HG02884 (cell line): ENCODE measurements around the gene NCKAP5.

ENCODE experiments used
- ATAC-seq: cut with Tn5 transposase; IDR thresholded peaks from one replicate; pipeline ENCODE4 v1.9.1; 2021; ENCODE audit warnings: mild to moderate bottlenecking, moderate library complexity; ENCODE audit not compliant: unreplicated experiment

The NCKAP5 gene

DNA sequence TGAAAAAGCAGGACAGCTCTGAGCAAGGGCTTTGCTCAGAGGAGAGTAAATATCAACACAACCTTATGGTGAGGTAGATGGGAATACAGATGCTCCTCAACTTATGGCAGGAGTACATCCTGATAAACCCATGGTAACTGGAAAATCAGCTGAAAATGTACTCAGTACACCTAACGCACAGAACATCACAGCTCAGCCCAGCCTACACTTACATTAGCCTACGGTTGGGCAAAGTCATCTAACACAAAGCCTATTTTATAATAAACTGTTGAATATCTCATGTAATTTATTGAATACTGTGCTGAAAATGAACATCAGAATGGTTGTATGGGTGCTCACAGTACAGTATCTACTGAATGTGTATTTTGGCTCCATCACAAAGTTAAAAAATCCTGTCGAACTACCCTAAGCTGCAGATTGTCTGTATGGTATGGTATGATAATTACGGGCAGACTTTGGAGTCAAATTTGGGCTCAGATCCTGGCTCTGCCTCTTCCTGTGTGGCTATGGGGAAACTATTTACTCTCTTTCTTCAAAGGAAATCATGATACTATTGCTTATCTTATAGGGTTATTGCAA, 778.0 kb downstream of the NCKAP5 start:
- no peak for ATAC-seq

DNA sequence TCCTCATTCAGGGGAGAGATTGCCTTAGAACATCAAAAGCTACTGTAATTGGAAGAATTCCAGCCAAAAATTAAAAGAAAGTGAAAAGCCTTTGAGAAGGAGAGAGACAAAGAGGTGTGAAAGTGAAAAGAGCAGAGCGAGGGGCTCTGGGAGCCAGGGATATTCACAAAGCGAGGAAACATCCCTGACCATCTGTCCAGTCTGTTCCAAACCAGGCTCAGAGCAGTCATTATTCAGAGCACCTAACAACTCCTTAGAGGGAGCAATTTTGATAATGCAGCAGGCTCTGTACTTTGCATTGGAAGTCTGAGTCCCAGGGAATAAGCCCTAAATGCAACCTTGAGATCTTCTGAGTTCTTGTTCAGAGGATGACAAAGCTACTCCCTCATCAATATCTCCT, 779.2 kb downstream of the NCKAP5 start:
- no peak for ATAC-seq

DNA sequence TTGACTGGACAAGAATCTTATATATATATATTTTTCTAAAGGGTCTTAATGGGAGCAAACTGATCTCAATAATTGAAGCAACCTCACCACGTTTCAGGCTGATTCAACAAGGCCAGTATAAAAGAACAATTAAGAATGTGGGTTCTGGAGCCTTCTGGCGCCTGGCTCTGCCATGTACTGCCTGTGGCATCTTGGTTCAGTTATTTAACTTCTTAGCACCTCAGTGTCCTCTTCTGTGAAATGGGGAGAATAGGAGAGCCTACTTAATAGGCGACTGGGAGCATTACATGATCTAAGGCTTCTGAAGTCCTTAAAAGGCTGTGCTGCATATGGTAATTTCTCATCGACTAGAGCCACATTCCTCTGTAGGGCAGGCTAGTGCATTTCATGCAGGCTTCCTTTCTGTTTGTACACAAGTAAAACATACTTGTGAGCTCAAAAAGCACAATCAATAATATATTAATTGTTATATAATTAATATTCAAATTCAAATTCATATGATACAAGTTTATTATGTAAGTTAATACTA, 779.9 kb downstream of the NCKAP5 start:
- no peak for ATAC-seq

DNA sequence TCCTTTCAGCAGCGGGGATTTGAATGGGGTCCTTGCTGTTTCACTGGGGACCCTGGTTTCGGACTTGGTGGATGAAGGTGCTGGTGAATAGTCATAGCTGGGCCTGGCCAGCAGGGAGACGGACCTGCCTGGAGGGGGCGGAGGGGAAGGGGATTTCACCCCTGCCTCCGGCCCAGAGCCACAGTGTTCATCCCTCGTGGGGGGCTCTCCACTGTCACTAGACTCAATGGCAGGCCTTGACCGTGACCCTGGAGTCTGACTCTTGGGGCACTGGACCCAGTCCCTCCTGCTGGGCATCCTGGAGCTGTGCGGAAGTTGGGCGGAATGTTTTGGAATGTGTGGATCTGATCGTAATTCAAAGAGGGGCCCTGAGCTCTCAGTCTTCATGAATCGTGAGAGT, 784.4 kb downstream of the NCKAP5 start:
- ATAC-seq = no peak

GRCh38 chr2:132782176-132782783, 786.0 kb downstream of the NCKAP5 start:
- ATAC-seq = no peak

- no peak for ATAC-seq
These were observed 787.6 kb downstream of the NCKAP5 start for GRCh38 chr2:132780651-132781050.

- no peak for ATAC-seq
These were observed 789.0 kb downstream of the NCKAP5 start for GRCh38 chr2:132779206-132779721.

GRCh38 chr2:132776287-132776686, 792.0 kb downstream of the NCKAP5 start:
- ATAC-seq = no peak

DNA sequence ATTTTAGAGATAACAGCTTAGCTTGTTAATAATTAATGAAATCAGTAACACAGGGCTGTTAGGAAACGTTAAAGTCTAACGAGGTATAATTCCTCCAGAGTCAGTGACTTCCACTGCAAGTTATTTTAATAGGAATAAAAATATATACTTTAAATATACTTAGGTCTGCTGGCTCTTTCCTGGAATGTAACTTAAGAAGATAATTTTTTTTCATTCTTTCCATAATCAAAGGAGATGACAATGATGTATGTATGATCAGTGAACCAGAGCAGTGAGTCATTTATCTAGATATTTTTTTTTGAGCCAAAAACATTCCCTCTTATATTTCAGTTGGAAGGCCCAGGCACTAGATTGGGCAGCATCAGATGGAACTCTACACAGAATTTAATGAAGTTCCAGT, 794.1 kb downstream of the NCKAP5 start:
- no peak for ATAC-seq

- ATAC-seq = no peak
These were observed 794.9 kb downstream of the NCKAP5 start for GRCh38 chr2:132773331-132773730.

DNA sequence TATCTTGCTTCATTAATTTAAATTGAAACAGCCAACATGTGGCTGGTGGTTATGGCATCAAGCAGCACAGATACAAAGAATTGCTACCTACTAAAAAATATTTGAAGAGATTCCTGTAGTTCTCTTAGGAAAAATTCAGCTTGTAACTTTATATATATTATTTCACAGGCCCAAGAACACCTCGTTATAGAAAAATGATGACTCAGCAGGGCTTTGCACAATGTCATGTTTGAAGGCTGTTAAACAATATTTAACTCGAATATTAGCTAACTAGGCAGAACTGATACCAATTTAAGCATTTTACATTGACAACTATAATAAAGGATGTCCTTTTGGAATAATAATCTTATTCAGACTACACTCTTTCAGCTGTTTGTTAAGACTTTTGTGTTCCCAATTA, 795.9 kb downstream of the NCKAP5 start:
- no peak for ATAC-seq

GRCh38 chr2:132766573-132766972, 801.7 kb downstream of the NCKAP5 start:
- ATAC-seq = no peak

DNA sequence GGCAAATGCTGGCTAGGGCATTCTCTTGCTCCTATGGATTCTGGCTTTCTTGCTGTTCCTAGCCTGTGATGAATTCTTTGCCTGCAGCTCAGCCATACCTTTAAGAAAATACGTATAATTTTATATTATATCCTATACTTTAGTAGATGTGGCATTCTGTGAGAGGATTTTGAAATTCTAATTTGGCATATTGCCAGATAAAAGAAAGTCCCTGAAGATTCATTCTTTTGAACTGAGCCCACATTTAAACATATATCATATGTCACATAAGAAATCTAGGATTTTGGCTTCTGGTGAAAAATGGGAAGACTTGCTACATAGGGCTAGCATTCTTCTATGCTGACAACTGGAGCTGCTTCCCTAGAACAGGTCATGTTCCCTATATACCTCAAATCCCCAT, 806.8 kb downstream of the NCKAP5 start:
- ATAC-seq = no peak

GRCh38 chr2:132760971-132761370, 807.3 kb downstream of the NCKAP5 start:
- no peak for ATAC-seq

- ATAC-seq = peak; percentile 56
These were observed 807.9 kb downstream of the NCKAP5 start for GRCh38 chr2:132760405-132760804.

DNA sequence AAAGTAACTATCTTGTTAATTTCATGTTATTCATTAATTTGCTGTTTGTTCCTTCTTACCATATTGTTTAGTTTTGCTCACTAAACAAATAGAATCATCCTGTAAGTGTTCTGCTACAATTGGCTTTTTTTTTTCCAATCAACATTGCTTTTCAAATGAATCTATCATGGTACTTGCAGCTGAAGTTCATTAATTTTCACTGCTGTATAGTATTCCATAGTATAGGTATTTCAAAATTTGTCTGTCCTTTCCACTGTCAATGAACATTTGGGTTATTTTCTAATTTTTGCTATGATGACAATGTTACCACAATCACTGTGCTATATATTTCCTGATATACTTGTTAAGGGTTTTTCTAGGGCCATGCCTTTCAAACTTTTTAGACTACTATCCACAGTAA, 809.3 kb downstream of the NCKAP5 start:
- ATAC-seq = no peak

- no peak for ATAC-seq
These were observed 810.6 kb downstream of the NCKAP5 start for GRCh38 chr2:132757676-132758075.

DNA sequence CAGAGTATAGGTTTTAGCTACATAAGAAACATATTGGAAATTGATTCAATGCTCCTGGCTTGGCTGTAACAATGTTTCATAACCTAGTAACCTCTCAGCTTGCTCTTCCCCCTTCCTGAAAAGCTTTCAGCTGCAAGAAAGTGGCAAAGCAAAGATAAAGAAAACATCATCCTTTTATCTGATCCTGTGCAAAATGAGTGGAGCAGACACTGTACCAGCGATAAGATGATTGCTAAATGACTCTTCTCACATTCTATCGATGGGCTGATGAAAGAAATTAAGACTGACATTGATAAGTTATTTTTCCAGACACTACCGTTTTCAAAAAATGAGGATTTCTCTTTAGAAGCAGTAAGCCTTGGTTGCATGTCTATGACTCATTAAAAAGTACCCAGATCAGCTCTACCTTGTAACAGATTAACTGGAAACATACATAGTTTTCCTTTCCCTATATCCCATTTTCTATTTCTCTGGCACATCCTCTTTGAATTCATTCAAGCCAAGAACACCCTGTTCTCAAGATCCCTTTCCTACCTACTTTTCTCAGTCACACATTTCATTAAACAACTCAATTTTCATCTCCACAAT, 811.2 kb downstream of the NCKAP5 start:
- no peak for ATAC-seq

DNA sequence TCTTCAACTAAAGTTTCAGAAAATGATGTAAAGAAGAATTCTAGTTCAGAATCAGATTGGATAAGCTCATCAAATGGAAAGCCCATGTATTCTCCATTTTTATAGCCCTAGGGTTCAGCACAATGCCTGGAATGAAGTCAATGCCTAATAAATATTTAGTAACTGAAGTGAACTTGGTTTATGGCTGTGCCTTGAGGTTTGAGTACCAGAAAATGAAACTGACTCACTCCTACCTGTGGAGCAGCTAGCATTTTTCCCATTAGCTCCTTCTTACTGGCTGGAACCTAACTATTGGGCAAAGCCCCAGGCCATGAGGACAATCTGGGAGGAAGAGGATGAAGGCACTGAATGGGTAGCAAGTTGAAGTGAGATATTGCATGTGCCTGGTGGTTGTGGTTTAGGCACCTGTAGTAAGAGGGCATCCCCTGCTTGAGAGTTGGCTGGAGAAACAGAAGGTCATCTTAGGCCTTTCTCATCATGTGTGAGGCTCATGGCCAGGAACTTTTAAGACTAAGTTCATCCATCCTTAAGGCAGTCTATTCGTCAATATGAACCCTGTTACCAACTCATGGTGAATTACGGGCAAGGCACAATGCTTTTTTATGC, 813.3 kb downstream of the NCKAP5 start:
- ATAC-seq = no peak

- no peak for ATAC-seq
These were observed 813.9 kb downstream of the NCKAP5 start for GRCh38 chr2:132754392-132754791.

GRCh38 chr2:132752421-132753206, 815.6 kb downstream of the NCKAP5 start:
- ATAC-seq = no peak
